Panc1 (cell line): Measurements from ENCODE around the gene VMAC.

ENCODE experiments used
- CTCF ChIP-seq: fragments of 450-650 bp; IDR thresholded peaks from 2 replicates; pipeline ENCODE4 v1.5.1; 2017; ENCODE audit warnings: mild to moderate bottlenecking
- POLR2AphosphoS5 ChIP-seq: IDR thresholded peaks from 2 replicates; pipeline ENCODE4 v1.6.1; 2012; ENCODE audit warnings: mild to moderate bottlenecking, low read depth, low read length, moderate library complexity
- SIN3A ChIP-seq: IDR thresholded peaks from 2 replicates; pipeline ENCODE4 v1.6.1; 2012; ENCODE audit warnings: low read depth, mild to moderate bottlenecking, low read length, moderate library complexity, borderline replicate concordance; ENCODE audit not compliant: insufficient read depth
- TCF7L2 ChIP-seq: IDR thresholded peaks from 2 replicates; pipeline ENCODE4 v1.6.1; 2011; ENCODE audit warnings: mild to moderate bottlenecking, low read depth, low read length, inconsistent platforms
- TF ChIP-seq, protein P1 (sequence below), 2 experiments: IDR thresholded peaks; 2 replicates each; pipeline ENCODE4 v1.6.1; 2011 to 2012; ENCODE audit warnings: low read depth in 2 of 2, control low read depth in 1 of 2, low read length in 1 of 2, mild to moderate bottlenecking in 1 of 2, moderate library complexity in 1 of 2; ENCODE audit not compliant: insufficient read depth in 1 of 2

DNA sequence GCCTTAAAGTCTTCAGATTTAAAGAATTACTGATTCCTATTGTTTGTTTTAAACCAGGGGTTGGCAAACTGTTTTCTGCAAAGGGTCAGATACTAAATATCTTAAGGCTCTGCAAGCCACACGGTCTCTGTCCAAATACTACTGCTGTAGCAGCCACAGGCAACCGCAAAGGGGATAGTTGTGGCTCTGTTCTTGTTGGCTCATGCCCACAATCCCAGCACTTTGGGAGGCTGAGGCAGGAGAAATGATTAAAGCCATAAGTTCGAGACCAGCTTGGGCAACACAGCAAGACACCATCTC is 50.9 kb downstream of the VMAC start:
- TF ChIP-seq CTCF (no peak), POLR2AphosphoS5 (no peak), TCF7L2 (no peak), SIN3A (no peak)
- TF ChIP-seq, protein P1, sequence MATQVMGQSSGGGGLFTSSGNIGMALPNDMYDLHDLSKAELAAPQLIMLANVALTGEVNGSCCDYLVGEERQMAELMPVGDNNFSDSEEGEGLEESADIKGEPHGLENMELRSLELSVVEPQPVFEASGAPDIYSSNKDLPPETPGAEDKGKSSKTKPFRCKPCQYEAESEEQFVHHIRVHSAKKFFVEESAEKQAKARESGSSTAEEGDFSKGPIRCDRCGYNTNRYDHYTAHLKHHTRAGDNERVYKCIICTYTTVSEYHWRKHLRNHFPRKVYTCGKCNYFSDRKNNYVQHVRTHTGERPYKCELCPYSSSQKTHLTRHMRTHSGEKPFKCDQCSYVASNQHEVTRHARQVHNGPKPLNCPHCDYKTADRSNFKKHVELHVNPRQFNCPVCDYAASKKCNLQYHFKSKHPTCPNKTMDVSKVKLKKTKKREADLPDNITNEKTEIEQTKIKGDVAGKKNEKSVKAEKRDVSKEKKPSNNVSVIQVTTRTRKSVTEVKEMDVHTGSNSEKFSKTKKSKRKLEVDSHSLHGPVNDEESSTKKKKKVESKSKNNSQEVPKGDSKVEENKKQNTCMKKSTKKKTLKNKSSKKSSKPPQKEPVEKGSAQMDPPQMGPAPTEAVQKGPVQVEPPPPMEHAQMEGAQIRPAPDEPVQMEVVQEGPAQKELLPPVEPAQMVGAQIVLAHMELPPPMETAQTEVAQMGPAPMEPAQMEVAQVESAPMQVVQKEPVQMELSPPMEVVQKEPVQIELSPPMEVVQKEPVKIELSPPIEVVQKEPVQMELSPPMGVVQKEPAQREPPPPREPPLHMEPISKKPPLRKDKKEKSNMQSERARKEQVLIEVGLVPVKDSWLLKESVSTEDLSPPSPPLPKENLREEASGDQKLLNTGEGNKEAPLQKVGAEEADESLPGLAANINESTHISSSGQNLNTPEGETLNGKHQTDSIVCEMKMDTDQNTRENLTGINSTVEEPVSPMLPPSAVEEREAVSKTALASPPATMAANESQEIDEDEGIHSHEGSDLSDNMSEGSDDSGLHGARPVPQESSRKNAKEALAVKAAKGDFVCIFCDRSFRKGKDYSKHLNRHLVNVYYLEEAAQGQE (IDR thresholded peaks at IDR 0.05; ENCODE audit: insufficient read depth in 1 of 2, low read depth in 2 of 2, low read length in 1 of 2), result no peak
